ENCODE measurements around the gene ELN.

- TF ChIP-seq CTCF (IDR thresholded peaks at IDR 0.05; ENCODE audit: poor library complexity), result no peak
- no peak for TF ChIP-seq EZH2 (IDR thresholded peaks at IDR 0.05; ENCODE audit: borderline replicate concordance)
Measured at GRCh38 chr7:74001150-74001494, 26.9 kb upstream of the ELN start.

Data from hepatocyte (in vitro differentiated cells).